NCI-H1436 (cell line): ENCODE data around the gene CEP89.
"Not testable (repeated sequence)": the region's sequence is repeated elsewhere in the genome, so short reads cannot be mapped to it uniquely, and the experiment has no call there.

ENCODE experiments used
- DNase-seq: peaks from one replicate; lab custom pipeline; 2025; lab: John Stamatoyannopoulos, UW

CEP89 gene

DNA sequence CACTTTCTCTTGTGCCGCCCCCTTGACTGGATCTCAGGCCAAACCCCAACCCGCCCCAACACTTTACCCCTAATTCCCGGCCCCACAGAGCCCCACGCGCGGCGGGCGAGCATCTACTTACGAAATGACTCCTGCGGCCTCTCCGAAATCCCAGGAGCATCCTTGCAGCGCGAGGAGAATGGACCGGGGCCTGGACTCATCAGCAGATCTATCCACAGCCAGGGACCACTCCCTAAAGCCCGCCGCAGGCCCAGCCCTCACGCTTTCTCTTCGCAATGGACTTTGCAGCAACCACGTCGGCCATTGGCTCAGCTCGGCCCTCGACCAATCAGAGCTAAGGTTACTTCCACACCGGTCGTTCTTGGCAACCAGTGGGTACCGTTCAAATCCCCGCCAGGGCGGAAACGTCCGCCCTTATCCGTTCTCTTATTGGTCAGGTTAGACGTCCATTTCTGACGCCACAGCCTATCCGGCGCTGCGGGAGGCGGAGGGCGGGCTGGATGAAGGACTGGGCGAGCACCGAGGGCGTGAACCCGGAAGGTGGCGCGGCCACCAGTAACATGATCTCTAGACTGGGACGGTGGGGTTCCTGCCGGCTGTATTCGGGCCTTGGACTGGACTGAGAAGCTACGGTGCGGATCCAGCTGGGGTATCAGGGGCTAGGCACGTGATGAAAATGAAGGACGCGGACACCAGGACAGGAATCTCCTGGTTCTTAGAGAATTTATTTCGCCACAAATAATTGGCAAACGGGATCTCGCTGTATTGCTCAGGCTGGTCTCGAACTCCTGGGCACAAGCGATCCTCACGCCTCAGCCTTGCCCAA, at the start of gene CEP89, which contains the start of gene FAAP24:
TSS of gene CEP89 (minus strand) at position 244 of the 826 bp plus-strand sequence. CDS start at position 160, 84 bp downstream.
TSS of gene FAAP24 (plus strand) at position 528 of the 826 bp plus-strand sequence. CDS start 955 bp downstream, outside the sequence.
- peak; percentile 98 for DNase-seq

- not testable (repeated sequence) for DNase-seq
Observed at GRCh38 chr19:33010891-33011290, 39.1 kb upstream of the CEP89 start.

DNA sequence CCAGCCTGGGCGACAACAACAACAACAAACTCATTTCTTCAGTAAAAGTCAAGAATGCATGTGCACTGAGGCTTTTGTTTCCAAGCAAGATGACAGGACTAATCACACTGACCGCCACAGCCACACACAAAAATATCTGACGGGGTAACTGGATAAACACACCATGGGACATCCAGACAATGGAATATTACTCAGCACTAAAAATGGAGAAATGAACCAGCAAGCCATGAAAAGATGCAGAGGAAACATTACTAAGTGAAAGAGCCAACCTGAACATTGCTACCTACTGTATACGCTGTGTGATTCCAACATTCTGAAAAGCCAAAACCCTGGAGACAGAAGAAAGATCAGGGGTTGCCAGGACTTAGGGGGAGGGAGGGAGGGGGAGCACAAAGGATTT, 37.0 kb upstream of the CEP89 start:
- no peak for DNase-seq

DNA sequence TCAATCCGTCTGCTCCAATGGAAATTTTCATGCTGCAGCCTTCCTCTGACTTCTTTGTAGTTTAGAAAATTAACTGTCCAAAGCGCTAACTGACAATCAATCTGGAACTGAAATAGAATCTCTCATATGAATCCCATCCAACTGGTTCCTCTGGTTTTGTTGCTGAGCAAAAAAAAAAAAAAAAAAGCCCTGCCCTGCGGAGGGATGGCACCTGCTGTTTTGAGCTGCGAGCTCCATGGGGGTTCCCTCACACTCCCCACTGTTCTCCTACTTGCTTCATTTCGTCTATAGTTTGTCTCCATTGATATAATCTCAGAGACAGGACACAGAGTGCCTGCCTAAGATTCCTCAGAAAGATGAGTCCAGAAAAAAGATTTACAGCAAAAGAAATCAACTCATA, 33.7 kb upstream of the CEP89 start:
- no peak for DNase-seq

DNA sequence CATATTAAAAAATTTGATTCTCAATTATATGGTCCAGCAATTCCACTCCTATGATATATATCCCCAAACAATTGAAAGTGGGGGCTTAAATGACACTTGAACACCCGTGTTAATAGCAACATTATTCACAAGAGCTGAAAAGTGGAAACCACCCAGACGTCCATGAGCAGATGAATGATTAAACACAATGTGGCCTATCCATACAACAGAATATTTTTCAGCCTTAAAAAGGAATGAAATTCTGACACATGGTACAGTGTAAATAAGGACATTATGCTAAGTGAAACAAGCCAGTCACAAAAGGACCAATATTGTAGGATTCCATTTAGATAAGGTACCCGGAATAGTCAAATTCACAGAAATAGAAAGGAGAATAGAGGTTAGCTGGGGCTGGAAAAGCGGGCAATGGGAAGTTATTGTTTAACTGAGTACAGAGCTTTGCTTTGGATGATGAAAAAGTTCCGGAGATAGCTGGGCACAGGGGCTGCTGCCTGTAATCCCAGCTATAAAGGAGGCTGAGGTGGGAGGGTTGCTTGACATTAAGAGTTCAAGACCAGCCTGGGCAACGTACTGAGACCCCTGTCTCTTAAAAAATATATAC, 31.8 kb upstream of the CEP89 start:
- DNase-seq, result not testable (repeated sequence)

DNA sequence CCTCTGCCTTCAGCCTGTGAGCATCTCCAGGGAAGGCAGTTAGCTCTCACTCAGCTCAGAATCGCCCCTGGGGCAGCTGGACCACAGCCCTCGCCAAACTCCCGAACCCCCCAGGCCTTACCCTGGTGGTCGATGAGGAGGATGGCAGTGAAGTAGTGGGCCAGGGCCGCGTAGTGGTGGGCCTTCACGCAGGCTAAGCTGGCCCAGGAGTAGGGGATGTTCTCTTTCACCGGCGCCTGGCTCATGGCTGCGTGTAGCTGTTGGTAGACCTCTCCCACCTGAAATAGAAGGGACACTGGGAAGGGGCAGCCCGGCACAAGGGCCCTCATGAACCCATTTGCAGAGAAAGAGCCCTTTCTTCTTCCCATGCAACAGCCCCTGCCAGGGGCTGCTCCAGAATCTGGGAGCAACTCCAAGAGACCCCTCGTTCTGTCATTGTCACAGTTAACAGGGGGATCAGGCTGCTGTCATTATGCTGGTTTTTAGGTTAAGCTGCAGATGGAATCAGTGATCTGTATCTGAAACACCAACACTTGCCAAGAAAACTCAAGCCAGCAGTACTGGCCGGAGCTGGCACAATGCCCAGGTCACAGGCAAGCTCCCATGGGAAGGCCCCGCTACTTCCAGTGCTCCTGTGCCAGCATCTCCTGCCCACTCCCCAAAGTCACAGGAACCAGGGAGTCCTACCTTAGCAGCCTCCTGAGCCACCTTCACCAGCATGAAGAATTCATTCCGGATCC, 30.5 kb upstream of the CEP89 start:
- DNase-seq, result not testable (repeated sequence)

- DNase-seq, result no peak
Observed at GRCh38 chr19:33000910-33001309, 29.2 kb upstream of the CEP89 start.

DNA sequence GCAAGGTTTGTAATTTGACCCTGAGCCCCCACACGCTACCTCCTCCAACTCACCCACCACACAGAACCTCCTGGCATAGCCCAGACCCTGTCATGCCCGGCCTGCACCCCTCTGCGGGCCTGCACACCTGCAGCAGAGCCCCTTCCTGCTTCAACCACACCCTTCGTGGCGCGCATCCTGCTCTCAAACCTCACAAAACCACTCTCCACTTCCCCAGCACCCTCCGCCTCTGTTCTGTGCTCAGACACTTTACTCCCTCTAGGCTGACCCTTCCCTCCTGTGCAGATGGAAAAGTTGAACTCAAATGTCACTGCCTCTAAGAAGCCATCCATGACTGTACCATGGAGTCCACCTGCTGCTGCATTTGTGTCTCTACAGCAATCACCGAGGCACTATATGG, 28.8 kb upstream of the CEP89 start:
- DNase-seq, result no peak

- no peak for DNase-seq
Observed at GRCh38 chr19:32998722-32999121, 27.0 kb upstream of the CEP89 start.

GRCh38 chr19:32997716-32998355, 26.1 kb upstream of the CEP89 start:
- DNase-seq, result no peak

DNA sequence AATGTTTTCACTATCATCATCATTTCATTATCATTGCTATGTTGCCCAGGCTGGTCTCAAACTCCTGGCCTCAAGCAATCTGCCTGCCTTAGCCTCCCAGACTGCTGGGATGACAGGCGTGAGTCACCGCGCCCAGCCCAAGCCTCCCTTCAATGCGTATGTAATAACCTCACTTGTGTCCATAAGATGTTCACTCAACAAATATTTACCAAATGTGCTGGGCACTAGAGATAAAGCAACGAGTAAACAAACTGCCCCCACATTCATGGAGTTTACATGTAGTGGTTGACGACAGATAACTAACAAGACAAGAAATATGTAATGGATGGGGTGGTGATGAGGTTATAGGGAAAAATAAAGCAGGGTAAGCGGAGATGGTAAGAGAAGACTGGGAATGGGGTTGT, 25.3 kb upstream of the CEP89 start:
- DNase-seq, result not testable (repeated sequence)

DNA sequence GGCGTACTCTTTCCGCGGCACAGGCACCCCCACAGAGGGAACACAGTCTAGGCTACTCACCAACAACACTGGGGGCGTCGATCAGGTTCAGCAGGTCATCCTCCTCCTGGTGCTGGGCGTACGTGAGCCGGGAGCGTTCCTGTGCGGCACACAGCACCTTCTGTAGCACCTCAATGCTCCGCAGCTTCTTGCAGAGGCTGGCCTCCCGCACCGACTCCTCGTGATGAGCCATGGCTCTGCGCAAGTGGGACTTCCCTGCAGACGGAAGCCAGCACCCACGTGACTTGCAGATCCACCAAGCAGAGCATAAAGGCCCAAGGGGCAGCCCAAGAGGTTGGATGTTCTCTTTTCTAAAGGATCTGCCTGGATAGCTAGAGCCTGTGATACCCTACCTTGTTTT, 24.2 kb upstream of the CEP89 start:
- not testable (repeated sequence) for DNase-seq

DNA sequence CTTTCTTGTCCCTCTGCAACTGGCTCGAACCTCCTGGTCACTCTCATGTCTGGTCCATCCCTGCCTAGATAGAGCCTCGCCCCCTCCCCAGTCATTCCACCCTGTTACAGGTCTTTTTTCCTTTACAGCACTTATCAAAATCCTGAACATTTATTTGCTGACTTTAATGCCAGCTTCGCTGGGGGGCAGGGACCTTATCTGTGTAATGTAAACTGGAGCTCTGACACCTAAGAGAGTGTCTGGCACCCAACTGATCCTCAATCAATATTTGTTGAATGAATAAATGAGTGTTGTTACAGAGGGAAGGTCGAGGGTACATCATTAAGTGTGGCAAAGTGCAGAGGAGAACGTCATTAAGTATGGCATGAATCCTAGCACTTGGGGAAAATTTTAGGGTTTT, 17.0 kb upstream of the CEP89 start:
- DNase-seq, result no peak

- not testable (repeated sequence) for DNase-seq
Observed at GRCh38 chr19:32988254-32988653, 16.5 kb upstream of the CEP89 start.

DNA sequence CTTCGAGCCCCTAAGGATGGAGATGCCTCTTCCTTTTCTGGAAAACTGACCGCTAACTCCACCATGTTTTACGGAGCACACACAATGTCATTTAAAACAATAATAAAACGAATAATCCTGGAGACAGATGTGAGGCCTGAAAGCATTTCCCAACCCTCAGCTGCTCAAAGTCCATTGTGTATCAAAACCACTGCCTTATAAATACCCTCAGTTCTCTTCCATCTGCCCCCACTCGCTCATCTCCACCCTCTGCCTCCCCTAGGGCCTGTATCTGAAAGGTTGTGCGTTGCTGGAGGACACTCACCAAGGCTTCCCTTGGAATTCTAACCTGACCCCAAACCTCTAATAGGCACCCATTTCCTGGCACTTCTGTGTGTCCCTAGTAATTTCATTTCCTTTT, 10.7 kb upstream of the CEP89 start:
- DNase-seq, result not testable (repeated sequence)

DNA sequence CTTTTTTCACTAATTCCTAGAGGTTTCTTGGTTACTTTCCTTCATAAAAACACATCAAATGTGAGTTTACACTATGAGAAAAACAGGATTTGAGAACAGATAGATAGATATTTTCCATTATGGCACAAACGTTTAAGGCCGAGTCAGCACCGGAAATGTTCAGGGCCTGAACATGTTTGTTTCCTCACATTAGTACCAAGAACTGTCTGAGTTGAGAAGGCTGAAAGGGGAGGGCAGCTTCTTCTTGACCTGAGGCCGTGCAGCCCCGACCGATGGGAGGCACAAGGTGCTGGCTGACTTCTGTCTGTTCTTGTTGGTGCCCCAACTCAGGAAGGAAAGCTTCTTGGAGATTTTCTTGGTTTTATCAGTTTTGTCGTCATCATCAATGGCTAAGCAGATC, 8.0 kb upstream of the CEP89 start:
- not testable (repeated sequence) for DNase-seq

DNA sequence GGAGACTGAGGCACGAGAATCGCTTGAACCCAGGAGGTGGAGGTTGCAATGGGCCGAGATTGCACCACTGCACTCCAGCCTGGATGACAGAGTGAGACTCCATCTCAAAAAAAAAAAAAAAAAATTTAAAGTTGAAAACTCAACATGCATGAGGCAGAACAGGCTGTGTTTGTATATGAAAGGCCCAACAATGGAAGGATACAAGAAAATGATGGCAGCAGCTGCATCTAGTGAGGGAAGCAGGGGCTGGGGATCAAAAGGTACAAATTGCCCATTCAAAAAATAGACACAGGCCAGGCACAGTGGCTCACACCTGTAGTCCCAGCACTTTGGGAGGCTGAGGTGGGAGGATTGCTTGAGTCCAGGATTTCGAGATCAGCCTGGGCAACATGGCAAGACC, 6.1 kb upstream of the CEP89 start:
- not testable (repeated sequence) for DNase-seq

GRCh38 chr19:32977280-32977679, 5.5 kb upstream of the CEP89 start:
- no peak for DNase-seq

DNA sequence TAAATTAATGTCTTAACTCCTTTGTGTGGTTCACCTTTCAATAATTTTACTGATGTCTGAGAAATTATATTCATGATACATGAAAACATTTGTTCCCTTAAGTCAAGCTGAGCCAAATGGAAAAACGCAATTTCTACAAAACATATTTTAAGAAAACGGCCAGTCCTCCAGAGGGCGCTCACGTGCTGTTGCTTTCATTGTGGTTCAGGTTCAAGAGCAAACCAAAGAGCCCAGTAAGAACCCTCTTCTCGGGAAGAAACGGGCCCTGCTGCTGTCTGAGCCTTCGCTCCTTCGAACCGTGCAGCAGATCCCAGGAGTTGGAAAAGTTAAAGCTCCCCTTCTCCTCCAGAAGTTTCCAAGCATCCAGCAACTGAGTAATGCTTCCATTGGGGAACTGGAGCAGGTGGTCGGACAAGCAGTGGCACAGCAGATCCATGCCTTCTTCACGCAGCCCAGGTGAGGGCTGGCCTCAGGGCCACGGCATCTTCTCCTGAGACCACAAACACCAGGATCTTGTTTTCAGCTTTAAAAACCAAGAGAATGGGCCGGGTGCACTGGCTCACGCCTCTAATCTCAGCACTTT, 4.6 kb upstream of the CEP89 start:
- DNase-seq, result peak; percentile 39

GRCh38 chr19:32971012-32971595, 654 bp downstream of the CEP89 start:
- no peak for DNase-seq

GRCh38 chr19:32969549-32969948, 2.2 kb downstream of the CEP89 start:
- no peak for DNase-seq
